Smooth muscle cell (in vitro differentiated cells): ENCODE results near the gene USP32. TPM values are rescaled to one million over a fixed set of nuclear protein-coding genes. Genes with fewer than 3 reads are reported as not detected.

ENCODE experiments used
- DNase-seq: peaks from one replicate; lab custom pipeline; 2025; ENCODE audit not compliant: unreplicated experiment; lab: John Stamatoyannopoulos, UW
- H2AFZ ChIP-seq: fragments of 200-600 bp; sonication (generic); 2 replicates; pipeline ENCODE4 v1.6.0; 2016; ENCODE audit warnings: antibody characterized with exemption, low read depth, mild to moderate bottlenecking
- H3F3A ChIP-seq: fragments of 200-600 bp; sonication (generic); 2 replicates; pipeline ENCODE4 v1.6.0; 2017; ENCODE audit warnings: antibody characterized with exemption, low read depth
- H3K27ac ChIP-seq: fragments of 200-600 bp; sonication (generic); 2 replicates; pipeline ENCODE4 v1.5.1; 2016; ENCODE audit warnings: low read depth, mild to moderate bottlenecking
- H3K27me3 ChIP-seq: fragments of 200-600 bp; sonication (generic); 2 replicates; pipeline ENCODE4 v1.6.1; 2016; ENCODE audit warnings: low read depth, mild to moderate bottlenecking
- H3K36me3 ChIP-seq: fragments of 200-600 bp; sonication (generic); 2 replicates; pipeline ENCODE4 v1.5.1; 2016; ENCODE audit warnings: low read depth
- H3K4me1 ChIP-seq: fragments of 200-600 bp; sonication (generic); 2 replicates; pipeline ENCODE4 v1.5.1; 2016; ENCODE audit warnings: low read depth
- H3K4me2 ChIP-seq: fragments of 200-600 bp; sonication (generic); 2 replicates; pipeline ENCODE4 v1.6.0; 2016; ENCODE audit warnings: mild to moderate bottlenecking
- H3K4me3 ChIP-seq: fragments of 200-600 bp; sonication (generic); 2 replicates; pipeline ENCODE4 v1.5.1; 2016; ENCODE audit warnings: mild to moderate bottlenecking
- H3K79me2 ChIP-seq: fragments of 200-600 bp; sonication (generic); 2 replicates; pipeline ENCODE4 v1.6.0; 2016; ENCODE audit warnings: low read depth, mild to moderate bottlenecking
- H3K9ac ChIP-seq: fragments of 200-600 bp; sonication (generic); 2 replicates; pipeline ENCODE4 v1.6.0; 2016; ENCODE audit warnings: low read depth
- H3K9me3 ChIP-seq: fragments of 200-600 bp; sonication (generic); replicated peaks from 2 replicates; pipeline ENCODE4 v1.5.1; 2016; ENCODE audit warnings: low read depth
- H4K20me1 ChIP-seq: fragments of 200-600 bp; sonication (generic); 2 replicates; pipeline ENCODE4 v1.6.0; 2016; ENCODE audit warnings: low read depth
- CTCF ChIP-seq: fragments of 200-600 bp; sonication (generic); IDR thresholded peaks from 2 replicates; pipeline ENCODE4 v1.5.1; 2017; ENCODE audit warnings: borderline replicate concordance, mild to moderate bottlenecking, antibody characterized with exemption; ENCODE audit not compliant: insufficient read depth, poor library complexity, severe bottlenecking
- WGBS: methylation state at CpG from one replicate; pipeline ENCODE4 v1.1.7; 2016; ENCODE audit warnings: low lambda C conversion rate; 5-methylcytosine and 5-hydroxymethylcytosine counted together
- polyA plus RNA-seq: library from polyadenylated mRNA; unstranded; fragments of >200 nt; fragmentation: Nextera tagmentation; extraction: Ambion mirVana; gene quantifications from 2 replicates; pipeline ENCODE4 v1.2.1, GENCODE V29; 2016
- total RNA-seq: library from RNA; depleted of rRNA; stranded (reverse); fragments of >200 nt; gene quantifications from 2 replicates; pipeline ENCODE4 v1.2.3, GENCODE V29; 2014

The USP32 gene
- total and polyA plus RNA-seq, 2 experiments from 2014 or later: 10.5 to 21.7 TPM

GRCh38 chr17:60415146-60415545 lies 23.2 kb upstream of the USP32 start:
- 55% methylated on average over 1 of the region's 1 CpG for WGBS
- no peaks in the 10 kb centered on the region for H4K20me1 ChIP-seq
- H3K9me3 ChIP-seq: no peaks in the 10 kb centered on the region
- H3K4me2 ChIP-seq: no peak overlapping the region
- TF ChIP-seq CTCF: no peak
- H3K79me2 ChIP-seq: no peaks in the 10 kb centered on the region
- H2AFZ ChIP-seq: no peak overlapping the region
- no peak for DNase-seq
- no peak overlapping the region for H3K4me3 ChIP-seq
- no peak overlapping the region for H3K9ac ChIP-seq
- H3K4me1 ChIP-seq: no peaks in the 10 kb centered on the region
- no peaks in the 10 kb centered on the region for H3K36me3 ChIP-seq
- no peak overlapping the region for H3K27ac ChIP-seq
- no peaks in the 10 kb centered on the region for H3F3A ChIP-seq
- no peaks in the 10 kb centered on the region for H3K27me3 ChIP-seq

- Histone ChIP-seq H3K27me3 (no peaks in the 10 kb centered on the region), H3F3A (no peaks in the 10 kb centered on the region), H3K4me3 (no peak overlapping the region), H4K20me1 (no peaks in the 10 kb centered on the region), H3K9me3 (no peaks in the 10 kb centered on the region), H3K4me1 (no peaks in the 10 kb centered on the region), H3K27ac (no peak overlapping the region), H3K4me2 (no peak overlapping the region), H3K9ac (no peak overlapping the region), H3K79me2 (no peaks in the 10 kb centered on the region), H2AFZ (no peak overlapping the region), H3K36me3 (no peaks in the 10 kb centered on the region)
- DNase-seq: no peak
- no peak for TF ChIP-seq CTCF
- 93% methylated on average over 3 of the region's 3 CpGs for WGBS
Observed at GRCh38 chr17:60412701-60413100, 20.8 kb upstream of the USP32 start.

- DNase-seq: no peak
- Histone ChIP-seq H4K20me1 (no peaks in the 10 kb centered on the region), H3K36me3 (no peaks in the 10 kb centered on the region), H3F3A (no peaks in the 10 kb centered on the region), H3K79me2 (no peaks in the 10 kb centered on the region), H3K4me3 (no peak overlapping the region), H3K9me3 (no peaks in the 10 kb centered on the region), H3K27ac (no peak overlapping the region), H3K9ac (no peak overlapping the region), H3K4me1 (no peaks in the 10 kb centered on the region), H3K4me2 (no peak overlapping the region), H3K27me3 (no peaks in the 10 kb centered on the region), H2AFZ (no peak overlapping the region)
- WGBS: 80% methylated on average over 4 of the region's 4 CpGs
- no peak for TF ChIP-seq CTCF
Observed at GRCh38 chr17:60410001-60410400, 18.1 kb upstream of the USP32 start.

GRCh38 chr17:60406887-60407286 lies 15.0 kb upstream of the USP32 start:
- no peak overlapping the region for H3K9ac ChIP-seq
- H3K4me3 ChIP-seq: no peak overlapping the region
- no peaks in the 10 kb centered on the region for H3K79me2 ChIP-seq
- 94% methylated on average over 3 of the region's 3 CpGs for WGBS
- H3K4me2 ChIP-seq: no peak overlapping the region
- no peaks in the 10 kb centered on the region for H3K27me3 ChIP-seq
- H4K20me1 ChIP-seq: no peaks in the 10 kb centered on the region
- no peaks in the 10 kb centered on the region for H3K4me1 ChIP-seq
- TF ChIP-seq CTCF: no peak
- H3K27ac ChIP-seq: no peak overlapping the region
- H3K36me3 ChIP-seq: no peaks in the 10 kb centered on the region
- no peaks in the 10 kb centered on the region for H3K9me3 ChIP-seq
- no peak overlapping the region for H2AFZ ChIP-seq
- no peaks in the 10 kb centered on the region for H3F3A ChIP-seq
- DNase-seq: no peak
